NCI-H146 treated with DMSO at 0.1 percent for 48 hours (cell line): Measurements from ENCODE around the gene DHRS4.
"Not testable (repeated sequence)": the region's sequence is repeated elsewhere in the genome, so short reads cannot be mapped to it uniquely, and the experiment has no call there.

Experiments used
- DNase-seq: peaks from one replicate; lab custom pipeline; 2025; ENCODE audit not compliant: unreplicated experiment; lab: John Stamatoyannopoulos, UW

The DHRS4 gene

DNA sequence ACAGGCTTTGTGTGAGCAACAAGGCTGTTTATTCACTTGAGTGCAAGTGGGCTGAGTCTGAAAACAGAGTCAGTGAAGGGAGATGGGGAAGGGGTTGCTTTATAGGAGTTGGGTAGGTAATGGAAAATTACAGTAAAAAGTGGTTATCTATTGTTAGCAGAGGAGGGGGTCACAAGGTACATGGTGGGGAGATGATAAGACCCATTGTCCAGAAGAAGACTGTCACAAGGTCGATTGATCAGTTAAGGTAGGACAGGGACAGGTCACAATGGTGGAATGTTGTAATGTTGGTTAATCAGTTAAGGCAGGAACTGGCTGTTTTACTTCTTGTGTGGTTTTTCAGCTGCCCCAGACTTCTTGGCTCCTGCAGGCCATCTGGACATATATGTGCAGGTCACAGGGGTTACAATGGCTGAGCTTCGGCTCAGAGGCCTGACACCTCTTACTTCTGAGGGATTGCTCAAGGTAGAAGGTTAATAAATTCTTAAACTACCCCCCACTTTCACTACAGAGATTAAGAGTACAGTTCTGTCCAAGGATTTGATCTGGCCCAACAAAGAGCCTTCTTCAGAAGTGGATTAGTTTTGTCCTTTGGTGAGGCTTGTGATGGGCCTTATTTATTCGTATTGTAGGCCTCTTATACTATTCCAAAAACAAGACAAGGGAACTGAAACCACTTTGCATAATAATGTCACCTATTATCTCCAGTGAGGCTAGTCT lies 13.8 kb upstream of the DHRS4 start:
- DNase-seq, result no peak

DNA sequence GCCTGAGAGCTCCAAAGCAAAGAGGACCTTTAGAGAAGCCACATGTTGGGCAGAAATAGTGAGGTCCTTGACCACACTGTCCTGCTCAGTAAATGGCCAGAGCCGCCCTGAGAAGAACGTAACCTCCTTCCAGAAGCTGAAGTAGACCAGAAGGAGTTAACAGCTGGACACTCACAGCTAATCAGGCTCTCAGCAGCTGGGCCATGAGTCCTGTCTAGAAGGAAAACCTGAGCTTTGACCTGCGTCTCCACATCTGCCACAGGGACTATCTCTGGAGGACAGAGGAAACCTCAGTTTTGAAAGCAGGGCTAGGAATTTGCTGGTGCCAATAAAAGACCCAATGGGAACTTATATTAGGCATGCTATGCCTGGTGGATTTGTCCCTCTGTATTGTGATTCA lies 12.3 kb upstream of the DHRS4 start:
- no peak for DNase-seq

DNA sequence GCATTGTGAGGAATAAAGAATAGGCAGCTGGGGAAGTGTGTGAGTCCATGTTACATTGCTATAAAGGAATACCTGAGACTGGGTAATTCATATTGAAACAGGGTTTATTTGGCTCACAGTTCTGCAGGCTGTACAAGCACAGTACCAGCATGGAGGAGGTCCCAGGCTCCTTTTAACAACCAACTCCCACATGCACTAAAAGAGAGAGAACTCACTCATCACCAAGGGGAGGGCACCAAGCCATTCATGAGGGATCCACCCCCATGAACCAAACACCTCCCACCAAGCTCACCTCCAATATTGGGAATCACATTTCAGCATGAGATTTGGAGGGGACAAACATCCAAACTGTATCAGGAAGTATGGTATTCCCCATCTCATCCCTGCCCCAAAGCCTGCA lies 11.9 kb upstream of the DHRS4 start:
- no peak for DNase-seq

DNA sequence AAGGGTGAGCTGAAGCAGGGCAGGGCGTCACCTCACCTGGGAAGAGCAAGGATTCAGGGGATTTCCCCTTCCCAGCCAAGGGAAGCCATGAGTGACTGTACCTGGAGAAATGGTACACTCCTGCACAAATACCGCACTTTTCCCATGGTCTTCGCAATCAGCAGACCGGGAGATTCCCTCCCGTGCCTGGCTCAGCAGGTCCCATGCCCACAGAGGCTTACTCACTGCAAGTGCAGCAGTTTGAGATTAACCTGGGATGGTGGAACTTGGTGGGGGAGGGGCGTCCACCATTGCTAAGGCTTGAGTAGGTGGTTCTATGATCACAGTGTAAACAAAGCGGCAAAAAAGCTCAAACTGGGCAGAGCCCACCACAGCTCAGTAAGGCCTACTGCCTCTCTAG lies 11.0 kb upstream of the DHRS4 start:
- DNase-seq, result no peak

DNA sequence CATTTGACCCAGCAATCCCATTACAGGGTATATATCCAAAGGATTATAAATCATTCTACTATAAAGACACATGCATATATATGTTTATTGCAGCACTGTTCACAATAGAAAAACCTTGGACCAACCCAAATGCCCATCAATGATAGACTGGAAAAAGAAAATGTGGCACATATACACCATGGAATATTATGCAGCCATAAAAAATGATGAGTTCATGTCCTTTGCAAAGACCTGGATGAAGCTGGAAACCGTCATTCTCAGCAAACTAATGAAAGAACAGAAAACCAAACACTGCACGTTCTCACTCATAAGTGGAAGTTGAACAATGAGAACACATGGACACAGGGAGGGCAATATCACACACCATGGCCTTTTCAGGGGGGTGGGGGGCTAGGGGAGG lies 4.5 kb upstream of the DHRS4 start:
- not testable (repeated sequence) for DNase-seq

DNA sequence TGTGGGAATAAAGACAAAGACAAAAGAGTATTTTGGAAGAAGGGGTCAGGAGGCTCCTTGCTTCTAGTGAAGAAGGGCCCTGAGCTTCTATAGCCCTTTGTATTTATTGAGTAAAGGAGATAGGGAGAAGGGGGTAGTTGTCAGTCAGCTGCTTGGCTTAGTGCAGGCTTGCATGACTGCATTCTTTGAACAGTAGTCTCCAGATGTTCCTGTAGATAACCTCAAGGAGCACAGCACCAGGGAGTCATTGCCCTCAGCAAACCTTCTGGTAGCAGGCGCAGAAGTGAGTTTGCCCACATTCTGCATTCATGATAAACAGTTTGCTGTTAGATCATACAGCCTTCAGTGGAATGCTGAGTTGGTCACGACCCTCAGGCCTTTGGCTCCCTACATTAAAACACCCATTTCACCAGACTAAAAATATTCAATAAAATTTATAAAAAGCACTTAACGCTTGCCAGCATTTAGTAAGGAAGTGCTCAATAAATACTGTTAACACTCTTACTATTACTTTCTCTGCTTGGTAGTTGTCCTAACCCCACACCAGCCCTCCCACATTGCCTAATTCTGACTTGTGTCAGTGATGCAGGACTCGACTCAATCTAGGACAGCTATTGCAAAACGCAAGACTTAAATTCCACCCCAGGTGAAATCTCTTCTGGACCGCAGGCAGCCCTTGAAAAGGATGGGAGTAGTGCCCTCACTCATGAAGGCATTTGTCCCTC lies 3.0 kb upstream of the DHRS4 start:
- no peak for DNase-seq

DNA sequence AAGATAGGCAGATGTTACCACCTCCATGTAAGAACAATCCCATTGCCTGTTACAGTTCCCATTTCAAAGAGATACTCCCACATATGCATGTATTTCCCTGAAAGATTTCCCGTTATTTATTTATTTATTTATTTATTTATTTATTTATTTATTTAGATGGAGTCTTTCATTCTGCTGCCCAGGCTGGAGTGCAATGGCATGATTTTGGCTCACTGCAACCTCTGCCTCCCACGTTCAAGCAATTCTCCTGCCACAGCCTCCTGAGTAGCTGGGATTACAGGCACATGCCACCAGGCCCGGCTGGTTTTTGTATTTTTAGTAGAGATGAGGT lies 2.5 kb upstream of the DHRS4 start:
- not testable (repeated sequence) for DNase-seq

DNA sequence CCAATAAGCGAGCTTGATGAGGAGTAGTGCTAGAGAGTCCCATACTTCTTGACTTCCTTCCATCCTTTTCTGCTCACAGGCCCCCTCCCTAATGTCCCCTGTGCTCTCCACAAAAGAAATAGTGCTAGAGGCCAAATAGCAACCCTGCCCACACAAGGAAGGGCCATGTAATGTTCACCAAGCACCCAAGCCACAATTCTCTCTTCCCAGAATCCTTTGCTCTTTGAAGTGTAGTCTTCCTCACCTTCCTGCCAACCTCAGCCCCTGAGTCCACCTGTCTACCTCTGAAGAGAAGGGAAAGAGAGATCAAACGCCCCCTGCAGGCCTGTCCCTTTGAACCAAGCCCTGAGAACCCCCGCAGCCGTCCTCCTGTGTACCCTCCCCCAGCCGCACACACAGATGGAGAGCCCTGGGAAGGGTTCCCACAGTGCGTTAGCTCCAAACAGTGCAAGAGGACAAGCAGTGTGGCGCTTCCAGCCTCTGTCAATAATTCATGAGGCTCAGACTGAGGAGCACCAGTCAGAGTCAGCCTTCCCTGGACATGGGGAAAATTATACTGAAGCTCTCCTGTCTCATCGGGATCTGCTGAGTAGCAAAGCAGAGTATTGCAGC lies 1.9 kb upstream of the DHRS4 start:
- DNase-seq, result no peak

DNA sequence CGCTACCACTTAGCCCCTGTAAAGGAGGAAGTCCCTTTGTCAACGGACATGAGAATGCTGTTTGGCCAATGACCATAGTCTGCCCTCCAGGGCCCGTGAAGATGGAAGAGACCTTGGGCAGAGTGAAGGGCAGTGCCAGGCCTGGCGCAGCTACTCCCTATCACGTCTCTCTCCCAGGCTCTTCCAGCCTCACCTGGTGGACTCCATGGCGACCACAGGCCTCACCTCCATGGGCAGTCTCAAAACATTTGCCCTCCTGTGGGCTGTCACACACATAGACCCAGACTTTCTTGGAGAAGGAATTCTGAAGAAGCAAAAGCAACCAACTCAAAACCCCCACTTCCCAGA lies 480 bp upstream of the DHRS4 start:
- DNase-seq, result not testable (repeated sequence)

DNA sequence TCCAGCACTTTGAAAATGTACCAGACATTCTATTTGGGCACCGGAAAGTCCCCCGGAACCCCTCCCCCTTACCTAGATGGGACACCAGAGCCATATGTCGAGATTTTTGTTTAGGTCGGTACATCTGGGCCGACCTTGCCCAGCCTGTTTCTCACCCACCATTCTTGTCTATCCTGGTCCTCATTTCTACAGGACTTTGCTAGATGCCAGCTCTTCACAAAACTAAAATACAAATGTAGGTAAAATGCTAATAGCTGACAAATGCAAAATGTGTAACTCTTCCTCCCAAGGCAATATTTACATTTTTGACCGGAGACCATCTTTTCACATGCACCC lies 677 bp downstream of the DHRS4 start:
- not testable (repeated sequence) for DNase-seq

DNA sequence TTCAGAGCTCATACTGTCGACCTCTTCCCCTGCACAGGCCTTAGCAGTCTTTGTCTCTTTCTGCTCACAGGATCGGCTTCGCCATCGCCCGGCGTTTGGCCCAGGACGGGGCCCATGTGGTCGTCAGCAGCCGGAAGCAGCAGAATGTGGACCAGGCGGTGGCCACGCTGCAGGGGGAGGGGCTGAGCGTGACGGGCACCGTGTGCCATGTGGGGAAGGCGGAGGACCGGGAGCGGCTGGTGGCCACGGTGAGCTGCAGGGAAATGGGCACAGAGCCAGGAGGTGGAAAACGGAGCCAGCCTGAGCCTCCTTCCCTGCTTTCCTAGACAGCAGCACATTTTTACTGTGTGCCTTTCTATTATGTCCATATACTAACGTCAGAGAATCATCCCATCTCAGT lies 1.4 kb downstream of the DHRS4 start:
- not testable (repeated sequence) for DNase-seq

DNA sequence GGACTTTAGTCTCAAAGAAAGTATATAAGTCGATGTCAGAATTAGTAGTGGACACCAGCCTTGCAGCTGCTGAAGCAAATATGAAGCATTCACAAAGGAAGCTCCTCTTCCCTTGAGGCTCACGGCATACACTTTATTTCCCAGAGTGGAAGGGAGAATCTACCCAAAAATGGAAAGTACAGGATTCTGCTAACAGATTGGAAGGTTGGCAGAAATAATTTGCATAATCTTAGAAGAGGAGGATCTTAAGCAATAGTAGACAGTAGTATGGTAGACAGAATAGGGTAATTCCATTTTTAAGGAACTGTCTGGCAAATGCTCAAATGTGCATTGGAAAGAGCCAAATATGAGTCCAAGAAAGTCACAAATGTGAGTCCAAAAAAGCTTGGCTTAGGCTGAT lies 2.2 kb downstream of the DHRS4 start:
- DNase-seq, result not testable (repeated sequence)

DNA sequence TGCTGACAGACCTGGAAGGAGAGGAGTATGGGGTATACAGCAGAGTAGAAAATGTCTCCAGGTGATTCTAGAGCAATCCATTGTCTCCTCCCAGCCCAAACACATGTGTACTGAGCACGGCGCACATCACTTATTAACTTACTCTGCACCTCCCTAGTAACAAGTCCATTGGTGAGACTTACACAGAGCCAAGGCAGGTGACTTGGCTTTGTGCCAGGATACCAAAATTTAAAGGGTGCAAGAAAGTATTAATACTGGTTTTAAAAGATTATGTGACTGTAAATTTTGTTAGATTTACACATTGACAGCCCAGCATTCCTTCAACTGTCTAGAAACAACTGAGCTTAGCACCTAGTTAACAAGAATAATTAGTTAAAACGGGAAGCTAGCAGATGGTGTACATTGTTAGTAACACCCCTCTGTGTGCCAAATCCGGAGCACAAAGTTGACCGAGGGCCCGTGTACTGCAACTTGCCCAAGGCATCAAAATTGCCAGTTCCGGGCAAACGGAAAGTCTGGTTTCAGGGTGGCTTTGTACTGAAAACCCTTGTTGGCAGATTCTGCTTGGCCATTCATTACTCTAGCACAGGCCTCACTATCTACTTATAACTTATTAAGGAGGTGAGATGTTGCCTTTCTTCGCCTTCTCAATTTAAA lies 4.5 kb downstream of the DHRS4 start:
- not testable (repeated sequence) for DNase-seq

DNA sequence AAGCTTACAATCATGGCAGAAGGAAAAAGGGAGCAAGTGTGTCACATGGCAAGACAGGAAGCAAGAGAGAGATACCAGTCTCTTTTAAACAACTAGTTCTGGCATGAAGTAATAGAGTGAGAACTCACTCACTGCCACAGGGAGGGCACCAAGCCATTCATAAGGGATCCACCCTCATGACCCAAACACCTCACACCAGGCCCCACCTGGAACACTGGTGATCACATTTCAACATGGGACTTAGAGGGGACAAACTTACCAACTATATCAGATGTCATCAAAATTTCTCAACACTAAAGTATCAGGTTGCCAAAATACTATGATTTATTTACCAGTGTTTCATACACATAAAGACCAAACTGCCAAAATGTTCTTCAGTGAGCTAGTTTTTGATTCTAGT lies 7.3 kb downstream of the DHRS4 start:
- DNase-seq, result not testable (repeated sequence)

DNA sequence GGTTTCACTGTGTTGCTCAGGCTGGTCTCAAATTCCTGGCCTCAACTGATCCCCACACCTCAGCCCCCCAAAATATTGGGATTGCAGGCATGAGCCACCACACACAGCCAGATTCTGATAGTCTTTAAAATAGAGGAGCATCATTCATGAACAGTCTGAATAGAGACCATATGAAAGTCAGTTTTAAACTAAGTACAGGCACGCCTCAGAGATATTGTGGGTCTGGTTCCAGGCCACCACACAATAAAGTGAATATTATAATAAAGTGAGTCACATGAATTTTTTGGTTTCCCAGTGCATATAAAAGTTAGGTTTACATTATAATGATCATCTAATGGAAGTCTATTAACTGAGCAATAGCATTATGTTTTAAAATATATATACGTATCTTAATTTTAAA lies 8.1 kb downstream of the DHRS4 start:
- not testable (repeated sequence) for DNase-seq

DNA sequence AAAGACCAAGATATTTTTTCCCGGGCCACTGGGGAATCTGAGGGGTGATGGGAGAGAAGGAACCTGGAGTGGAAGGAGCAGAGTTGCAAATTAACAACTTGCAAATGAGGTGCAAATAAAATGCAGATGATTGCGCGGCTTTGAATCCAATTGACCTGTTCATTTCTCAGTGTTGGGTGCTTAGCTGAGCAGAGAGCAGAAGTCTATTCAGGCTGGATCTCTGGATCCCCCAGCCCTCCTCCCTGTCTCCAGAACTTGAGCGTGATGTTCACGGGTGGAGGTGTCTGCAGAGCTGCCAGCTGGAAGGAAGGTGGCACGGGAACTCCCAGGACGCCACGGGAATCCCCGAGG lies 15.5 kb downstream of the DHRS4 start:
- not testable (repeated sequence) for DNase-seq

DNA sequence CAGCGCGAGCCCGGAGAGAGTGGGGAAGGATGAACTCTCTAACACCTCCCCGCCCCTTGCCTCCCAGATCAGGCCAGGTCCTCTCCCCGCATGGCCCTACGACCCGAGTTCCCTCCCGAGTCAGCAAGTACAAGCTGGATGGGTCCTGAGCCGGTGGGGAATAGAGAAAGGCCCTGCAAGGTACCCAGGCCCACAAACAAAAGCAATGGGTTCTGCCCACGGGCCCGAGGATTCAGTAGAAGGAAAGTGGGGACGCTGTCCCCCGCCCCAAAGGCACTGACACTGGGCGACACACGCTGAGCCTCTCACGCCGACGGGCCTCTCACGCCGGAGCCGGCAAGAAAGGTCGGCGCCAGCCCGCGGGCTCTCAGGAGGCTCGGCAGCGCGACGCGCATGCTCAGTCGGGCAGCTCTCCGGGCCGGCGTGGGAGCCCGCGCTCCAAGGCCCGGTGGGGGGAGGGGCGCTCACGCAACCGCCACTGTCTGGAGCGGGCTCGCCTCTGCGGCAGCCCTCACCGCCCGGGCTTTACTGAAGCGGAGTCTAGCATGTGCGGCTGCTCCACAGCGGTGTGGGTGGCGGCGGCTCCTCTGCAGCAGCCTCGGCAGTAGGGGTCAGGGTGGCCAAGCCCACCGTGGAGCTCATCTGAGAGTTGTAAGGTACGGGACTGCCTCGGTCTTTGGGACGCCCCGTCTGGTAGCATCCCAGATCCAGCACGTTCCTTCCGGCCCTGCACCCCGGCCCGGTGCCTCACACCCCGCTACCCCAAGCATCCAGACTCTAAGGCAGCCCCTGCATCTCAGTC lies 16.1 kb downstream of the DHRS4 start:
- not testable (repeated sequence) for DNase-seq

DNA sequence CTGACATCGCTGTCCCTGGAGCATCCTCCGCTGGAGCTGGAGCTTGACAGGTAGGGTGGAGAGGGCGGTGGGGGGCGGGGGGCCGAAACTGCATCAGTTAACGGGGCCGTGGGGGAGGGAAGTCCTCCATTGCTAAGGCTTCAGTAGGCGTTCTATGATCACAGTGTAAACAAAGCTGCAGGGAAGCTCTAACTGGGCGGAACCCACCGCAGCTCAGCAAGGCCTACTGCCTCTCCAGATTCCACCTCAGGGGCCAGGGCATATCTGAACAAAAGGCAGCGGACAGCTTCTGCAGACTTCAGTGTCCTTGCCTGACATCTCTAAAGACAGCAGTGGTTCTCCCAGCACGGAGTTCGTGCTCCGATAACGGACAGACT lies 16.7 kb downstream of the DHRS4 start:
- not testable (repeated sequence) for DNase-seq

DNA sequence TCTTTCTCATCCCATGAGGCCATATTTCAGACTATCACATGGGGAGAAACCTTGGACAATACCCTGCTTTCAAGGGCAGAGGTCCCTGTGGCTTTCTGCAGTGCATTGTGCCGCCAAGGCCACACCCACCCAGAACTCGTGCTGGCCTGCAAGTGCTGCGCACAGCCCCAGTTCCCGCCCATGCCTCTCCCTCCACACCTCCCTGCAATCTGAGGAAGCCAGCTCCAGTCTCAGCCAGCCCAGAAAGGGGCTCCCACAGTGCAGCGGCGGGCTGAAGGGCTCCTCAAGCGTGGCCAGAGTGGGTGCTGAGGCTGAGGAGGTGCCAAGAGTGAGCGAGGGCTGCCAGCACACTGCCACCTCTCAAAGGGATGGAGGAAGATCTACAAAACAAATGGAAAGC lies 19.6 kb downstream of the DHRS4 start:
- not testable (repeated sequence) for DNase-seq

DNA sequence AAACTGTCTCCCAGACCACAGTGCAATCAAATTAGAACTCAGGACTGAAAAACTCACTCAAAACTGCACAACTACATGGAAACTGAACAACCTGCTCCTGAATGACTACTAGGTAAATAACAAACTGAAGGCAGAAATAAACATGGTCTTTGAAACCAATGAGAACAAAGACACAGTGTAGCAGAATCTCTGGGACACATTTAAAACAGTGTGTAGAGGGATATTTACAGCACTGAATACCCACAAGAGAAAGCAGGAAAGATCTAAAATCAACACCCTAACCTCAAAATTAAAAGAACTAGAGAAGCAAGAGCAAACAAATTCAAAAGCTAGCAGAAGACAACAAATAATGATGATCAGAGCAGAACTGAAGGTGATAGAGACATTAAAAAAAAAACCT lies 20.5 kb downstream of the DHRS4 start:
- not testable (repeated sequence) for DNase-seq

DNA sequence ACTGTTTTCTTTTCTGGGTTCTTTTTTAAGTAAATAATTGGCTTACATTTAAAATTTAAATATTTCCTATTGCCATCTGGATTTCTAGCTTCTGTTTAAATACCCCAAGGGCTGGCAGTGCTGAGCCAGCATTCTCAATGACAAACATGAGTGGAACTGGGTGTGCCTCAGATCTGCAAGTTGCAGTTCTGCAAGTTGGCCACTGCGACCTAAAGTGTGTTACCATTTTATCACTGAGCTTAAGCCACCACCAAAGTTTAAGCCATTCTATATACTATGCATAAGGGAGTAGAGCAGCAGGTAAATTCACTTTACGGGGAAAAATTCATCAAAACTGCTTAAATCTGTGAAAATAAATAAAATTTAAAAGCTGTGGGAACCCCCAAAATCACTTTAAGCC lies 23.6 kb downstream of the DHRS4 start:
- DNase-seq, result not testable (repeated sequence)
